Measurements from ENCODE around the gene JPT1. TPM values are rescaled to one million over a fixed set of nuclear protein-coding genes. Genes with fewer than 3 reads are reported as not detected.

JPT1 gene
- total RNA-seq, 4 donors from 2014 or later: 13.5 to 53.4 (median 32.4) TPM

- TF ChIP-seq EP300 (IDR thresholded peaks at IDR 0.05) (no peak), POLR2A (IDR thresholded peaks at IDR 0.05) (peak; percentile 37 to 49), CTCF (IDR thresholded peaks at IDR 0.05) (peak; percentile 58 to 88 (median 82))
- Histone ChIP-seq H3K27ac (peak within 1 kb of the TSS; percentile 75 to 93 (median 90)), H3K4me1 (peaks cover 0 to 19% (median 6%) of the 10 kb centered on the region in 4 donors), H3K27me3 (no peaks in the 10 kb centered on the region), H3K36me3 (peaks cover 0 to 25% (median 0%) of the 10 kb centered on the region in 3 donors), H3K4me3 (peak within 1 kb of the TSS; percentile 72 to 81 (median 78)), H3K9me3 (no peaks in the 10 kb centered on the region)
- WGBS, 2 donors: 1 to 2% methylated on average over 24 to 39 of the region's 82 CpGs
- peak; percentile 59 to 68 for DNase-seq (ENCODE audit: low spot score in 2 of 2)
These were observed 22.9 kb downstream of the JPT1 start, which contains the start of gene NT5C for GRCh38 chr17:75131278-75132017. Gene NT5C (minus strand): TSS chr17:75131742. CDS start chr17:75131707, 35 bp downstream.

GRCh38 chr17:75130632-75131277 lies 23.6 kb downstream of the JPT1 start:
- Histone ChIP-seq H3K27ac (peak overlapping the region; percentile 75 to 93 (median 90)), H3K27me3 (no peaks in the 10 kb centered on the region)
- 10 to 14% methylated on average over 26 to 29 of the region's 29 CpGs for WGBS, 2 donors

GRCh38 chr17:75130059-75130631 lies 24.2 kb downstream of the JPT1 start:
- WGBS, 2 donors: 74 to 78% methylated on average over 24 of the region's 24 CpGs
- H3K4me3 ChIP-seq: peak overlapping the region in 1 of 4 donors; percentile 76
- DNase-seq (ENCODE audit: low spot score in 2 of 2): no peak
- H3K36me3 ChIP-seq: peaks cover 0 to 21% (median 0%) of the 10 kb centered on the region in 3 donors
- TF ChIP-seq EP300 (IDR thresholded peaks at IDR 0.05) (no peak), POLR2A (IDR thresholded peaks at IDR 0.05) (no peak), CTCF (IDR thresholded peaks at IDR 0.05) (no peak)
- H3K27ac ChIP-seq: peak overlapping the region in 3 of 4 donors; percentile 90 to 93 (median 91)
- H3K4me1 ChIP-seq: peaks cover 0 to 19% (median 6%) of the 10 kb centered on the region in 4 donors
- no peaks in the 10 kb centered on the region for H3K27me3 ChIP-seq
- no peaks in the 10 kb centered on the region for H3K9me3 ChIP-seq

More at GRCh38 chr17:75130632-75131277, 23.6 kb downstream of the JPT1 start:
- Histone ChIP-seq H3K4me3 (peak overlapping the region; percentile 72 to 81 (median 78)), H3K36me3 (peaks cover 0 to 22% (median 0%) of the 10 kb centered on the region in 3 donors), H3K9me3 (no peaks in the 10 kb centered on the region), H3K4me1 (peaks cover 0 to 19% (median 6%) of the 10 kb centered on the region in 4 donors)
- DNase-seq (ENCODE audit: low spot score in 2 of 2): no peak
- peak in 4 of 5 experiments; percentile 20 to 45 (median 37) for TF ChIP-seq CTCF (IDR thresholded peaks at IDR 0.05)
- no peak for TF ChIP-seq POLR2A (IDR thresholded peaks at IDR 0.05)

GRCh38 chr17:75129576-75129975 lies 24.7 kb downstream of the JPT1 start:
- H3K36me3 ChIP-seq: peaks cover 0 to 21% (median 0%) of the 10 kb centered on the region in 3 donors
- H3K9me3 ChIP-seq: no peaks in the 10 kb centered on the region
- WGBS, 2 donors: 81 to 87% methylated on average over 9 of the region's 9 CpGs
- TF ChIP-seq EP300 (IDR thresholded peaks at IDR 0.05): no peak
- TF ChIP-seq CTCF (IDR thresholded peaks at IDR 0.05): no peak
- TF ChIP-seq POLR2A (IDR thresholded peaks at IDR 0.05): no peak
- peaks cover 0 to 21% (median 6%) of the 10 kb centered on the region in 4 donors for H3K4me1 ChIP-seq
- no peaks in the 10 kb centered on the region for H3K27me3 ChIP-seq
- no peak overlapping the region for H3K27ac ChIP-seq
- no peak overlapping the region for H3K4me3 ChIP-seq
- no peak for DNase-seq (ENCODE audit: low spot score in 2 of 2)
